ENCODE data around the gene APLNR. TPM values are rescaled to one million over a fixed set of nuclear protein-coding genes. Genes with fewer than 3 reads are reported as not detected.

The APLNR gene
- total RNA-seq, 2 experiments from 2014 or later: not detected

GRCh38 chr11:57276971-57277675, 40.1 kb upstream of the APLNR start:
- Histone ChIP-seq H3K27ac (ENCODE audit: low read depth in 1 of 2, low read length in 2 of 2) (no peak overlapping the region), H3K27me3 (ENCODE audit: control insufficient read depth in 1 of 2, insufficient read depth in 2 of 2, low read length in 2 of 2) (peaks cover 12 to 15% of the 10 kb centered on the region in 2 experiments), H3K36me3 (ENCODE audit: insufficient read depth, low read length) (no peaks in the 10 kb centered on the region), H3K9me3 (ENCODE audit: control insufficient read depth in 1 of 2, insufficient read depth in 1 of 2, low read length in 2 of 2) (no peaks in the 10 kb centered on the region), H3K4me3 (ENCODE audit: low read length) (no peak overlapping the region), H3K4me1 (ENCODE audit: insufficient read depth, low read length) (no peaks in the 10 kb centered on the region)
- H3K4me3 Mint-ChIP-seq: no peak overlapping the region
- H3K27me3 Mint-ChIP-seq: peaks cover 33% of the 10 kb centered on the region
- DNase-seq (no peak), ATAC-seq (ENCODE audit: poor library complexity) (no peak)
- no peak overlapping the region for H3K27ac Mint-ChIP-seq
- intact Hi-C loops (cut with DNase I, micrococcal nuclease): no loop called here
- peaks cover 3% of the 10 kb centered on the region for H3K9me3 Mint-ChIP-seq
- POLR2A ChIA-PET: no interaction called here
- peaks cover 5% of the 10 kb centered on the region for H3K4me1 Mint-ChIP-seq (ENCODE audit: low read depth)
- TF ChIP-seq CTCF (IDR thresholded peaks at IDR 0.05): no peak
- no peaks in the 10 kb centered on the region for H3K36me3 Mint-ChIP-seq (ENCODE audit: low read depth)
- CTCF ChIA-PET: no interaction called here

- CTCF ChIA-PET: no interaction called here
- H3K9me3 Mint-ChIP-seq: peaks cover 3% of the 10 kb centered on the region
- no peak overlapping the region for H3K27ac Mint-ChIP-seq
- H3K4me1 ChIP-seq (ENCODE audit: insufficient read depth, low read length): no peaks in the 10 kb centered on the region
- H3K36me3 ChIP-seq (ENCODE audit: insufficient read depth, low read length): no peaks in the 10 kb centered on the region
- peaks cover 12 to 15% of the 10 kb centered on the region in 2 experiments for H3K27me3 ChIP-seq (ENCODE audit: control insufficient read depth in 1 of 2, insufficient read depth in 2 of 2, low read length in 2 of 2)
- H3K4me1 Mint-ChIP-seq (ENCODE audit: low read depth): peaks cover 5% of the 10 kb centered on the region
- intact Hi-C loops (cut with DNase I, micrococcal nuclease): no loop called here
- H3K36me3 Mint-ChIP-seq (ENCODE audit: low read depth): no peaks in the 10 kb centered on the region
- peaks cover 41% of the 10 kb centered on the region for H3K27me3 Mint-ChIP-seq
- POLR2A ChIA-PET: no interaction called here
- TF ChIP-seq CTCF (IDR thresholded peaks at IDR 0.05): no peak
- H3K27ac ChIP-seq (ENCODE audit: low read depth in 1 of 2, low read length in 2 of 2): no peak overlapping the region
- no peak overlapping the region for H3K4me3 ChIP-seq (ENCODE audit: low read length)
- no peaks in the 10 kb centered on the region for H3K9me3 ChIP-seq (ENCODE audit: control insufficient read depth in 1 of 2, insufficient read depth in 1 of 2, low read length in 2 of 2)
- DNase-seq: no peak
- H3K4me3 Mint-ChIP-seq: no peak overlapping the region
- no peak for ATAC-seq (ENCODE audit: poor library complexity)
Measured at GRCh38 chr11:57276169-57276970, 39.3 kb upstream of the APLNR start.

- no peak for ATAC-seq (ENCODE audit: poor library complexity)
- no peaks in the 10 kb centered on the region for H3K36me3 Mint-ChIP-seq (ENCODE audit: low read depth)
- peaks cover 5% of the 10 kb centered on the region for H3K4me1 Mint-ChIP-seq (ENCODE audit: low read depth)
- no peak overlapping the region for H3K4me3 Mint-ChIP-seq
- H3K27me3 ChIP-seq (ENCODE audit: control insufficient read depth in 1 of 2, insufficient read depth in 2 of 2, low read length in 2 of 2): peaks cover 12 to 15% of the 10 kb centered on the region in 2 experiments
- intact Hi-C loops (cut with DNase I, micrococcal nuclease): no loop called here
- no peak for DNase-seq
- ChIA-PET POLR2A (no interaction called here), CTCF (no interaction called here)
- no peaks in the 10 kb centered on the region for H3K4me1 ChIP-seq (ENCODE audit: insufficient read depth, low read length)
- H3K27me3 Mint-ChIP-seq: peaks cover 47% of the 10 kb centered on the region
- no peak overlapping the region for H3K4me3 ChIP-seq (ENCODE audit: low read length)
- no peak overlapping the region for H3K27ac Mint-ChIP-seq
- no peak overlapping the region for H3K27ac ChIP-seq (ENCODE audit: low read depth in 1 of 2, low read length in 2 of 2)
- TF ChIP-seq CTCF (IDR thresholded peaks at IDR 0.05): no peak
- no peaks in the 10 kb centered on the region for H3K9me3 ChIP-seq (ENCODE audit: control insufficient read depth in 1 of 2, insufficient read depth in 1 of 2, low read length in 2 of 2)
- peaks cover 3% of the 10 kb centered on the region for H3K9me3 Mint-ChIP-seq
- H3K36me3 ChIP-seq (ENCODE audit: insufficient read depth, low read length): no peaks in the 10 kb centered on the region
Measured at GRCh38 chr11:57275582-57275981, 38.5 kb upstream of the APLNR start.
